Neural cell (in vitro differentiated cells): ENCODE data around the gene RBMS3.

Experiments used
- EP300 ChIP-seq: fragments of 450-650 bp; conservative IDR thresholded peaks from 2 replicates; pipeline ENCODE4 v1.6.1; 2014; ENCODE audit warnings: antibody characterized with exemption, mild to moderate bottlenecking, moderate library complexity; ENCODE audit not compliant: poor library complexity, severe bottlenecking
- RAD21 ChIP-seq: fragments of 450-650 bp; conservative IDR thresholded peaks from 2 replicates; pipeline ENCODE4 v1.6.1; 2014; ENCODE audit warnings: antibody characterized with exemption, mild to moderate bottlenecking, moderate library complexity
- TF ChIP-seq, protein P1 (sequence below): fragments of 450-650 bp; IDR thresholded peaks from 2 replicates; pipeline ENCODE4 v1.5.1; 2014; ENCODE audit warnings: antibody characterized with exemption, mild to moderate bottlenecking, moderate library complexity; ENCODE audit not compliant: poor library complexity, severe bottlenecking

DNA sequence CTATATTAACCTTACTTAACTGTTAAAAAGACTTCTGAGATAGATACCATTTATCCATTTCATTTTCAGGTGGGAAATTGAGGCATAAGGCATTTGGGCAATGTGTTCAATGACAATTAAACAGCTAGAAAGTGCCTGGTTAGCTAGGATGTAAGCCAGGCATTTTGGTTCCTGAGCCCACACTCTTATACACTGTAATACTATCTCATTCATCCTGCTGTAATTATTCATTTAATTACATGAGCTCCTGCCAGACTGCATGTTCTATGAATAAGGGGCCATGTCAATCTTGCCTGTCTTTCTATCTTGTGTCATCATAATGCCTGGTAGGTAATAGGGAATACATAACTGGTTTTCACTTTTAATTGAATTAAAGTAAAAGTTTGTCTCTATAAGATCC lies 74.0 kb downstream of the RBMS3 start:
- TF ChIP-seq EP300 (no peak), RAD21 (no peak)
- TF ChIP-seq, protein P1, sequence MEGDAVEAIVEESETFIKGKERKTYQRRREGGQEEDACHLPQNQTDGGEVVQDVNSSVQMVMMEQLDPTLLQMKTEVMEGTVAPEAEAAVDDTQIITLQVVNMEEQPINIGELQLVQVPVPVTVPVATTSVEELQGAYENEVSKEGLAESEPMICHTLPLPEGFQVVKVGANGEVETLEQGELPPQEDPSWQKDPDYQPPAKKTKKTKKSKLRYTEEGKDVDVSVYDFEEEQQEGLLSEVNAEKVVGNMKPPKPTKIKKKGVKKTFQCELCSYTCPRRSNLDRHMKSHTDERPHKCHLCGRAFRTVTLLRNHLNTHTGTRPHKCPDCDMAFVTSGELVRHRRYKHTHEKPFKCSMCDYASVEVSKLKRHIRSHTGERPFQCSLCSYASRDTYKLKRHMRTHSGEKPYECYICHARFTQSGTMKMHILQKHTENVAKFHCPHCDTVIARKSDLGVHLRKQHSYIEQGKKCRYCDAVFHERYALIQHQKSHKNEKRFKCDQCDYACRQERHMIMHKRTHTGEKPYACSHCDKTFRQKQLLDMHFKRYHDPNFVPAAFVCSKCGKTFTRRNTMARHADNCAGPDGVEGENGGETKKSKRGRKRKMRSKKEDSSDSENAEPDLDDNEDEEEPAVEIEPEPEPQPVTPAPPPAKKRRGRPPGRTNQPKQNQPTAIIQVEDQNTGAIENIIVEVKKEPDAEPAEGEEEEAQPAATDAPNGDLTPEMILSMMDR: no peak
